Stimulated activated naive CD4-positive, alpha-beta T cell treated with Interleukin-2 at 50 U/mL for 16 hours (primary cell): ENCODE measurements around the gene LCMT1.
A peak's percentile ranks its signal among the peaks of the same experiment; 100 is the strongest.
"Not testable (repeated sequence)": the region's sequence is repeated elsewhere in the genome, so short reads cannot be mapped to it uniquely, and the experiment has no call there.

Source experiments
- DNase-seq: peaks from one replicate; lab custom pipeline; 2025; lab: John Stamatoyannopoulos, UW

LCMT1 gene

GRCh38 chr16:25111403-25112166 lies at the start of gene LCMT1:
TSS of gene LCMT1 (plus strand) at chr16:25111742. CDS start at chr16:25111884, 142 bp downstream.
- DNase-seq, result peak; percentile 92

- no peak for DNase-seq
Observed at GRCh38 chr16:25063102-25063501, 48.4 kb upstream of the LCMT1 start.

- DNase-seq, result no peak
Observed at GRCh38 chr16:25063865-25064264, 47.7 kb upstream of the LCMT1 start.

DNA sequence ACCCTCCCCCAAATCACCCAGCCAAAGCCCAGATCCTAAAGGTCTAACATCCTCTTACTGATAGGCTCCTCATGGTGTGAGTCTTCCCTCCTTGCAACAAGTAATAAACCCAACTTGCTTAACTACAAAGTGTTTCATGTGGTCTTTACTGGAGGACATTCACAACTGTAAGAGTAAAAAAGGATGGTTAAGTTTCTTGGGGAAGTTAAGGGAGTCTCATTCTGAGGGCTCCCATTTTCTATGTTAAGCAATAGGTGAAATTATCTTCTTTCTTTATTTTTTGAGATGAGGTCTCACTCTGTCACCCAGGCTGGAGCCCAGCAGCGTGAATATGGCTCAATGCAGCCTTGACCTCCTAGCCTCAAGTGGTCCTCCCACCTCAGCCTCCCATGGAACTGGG lies 47.3 kb upstream of the LCMT1 start:
- DNase-seq, result not testable (repeated sequence)

GRCh38 chr16:25064937-25065336 lies 46.6 kb upstream of the LCMT1 start:
- DNase-seq, result no peak

DNA sequence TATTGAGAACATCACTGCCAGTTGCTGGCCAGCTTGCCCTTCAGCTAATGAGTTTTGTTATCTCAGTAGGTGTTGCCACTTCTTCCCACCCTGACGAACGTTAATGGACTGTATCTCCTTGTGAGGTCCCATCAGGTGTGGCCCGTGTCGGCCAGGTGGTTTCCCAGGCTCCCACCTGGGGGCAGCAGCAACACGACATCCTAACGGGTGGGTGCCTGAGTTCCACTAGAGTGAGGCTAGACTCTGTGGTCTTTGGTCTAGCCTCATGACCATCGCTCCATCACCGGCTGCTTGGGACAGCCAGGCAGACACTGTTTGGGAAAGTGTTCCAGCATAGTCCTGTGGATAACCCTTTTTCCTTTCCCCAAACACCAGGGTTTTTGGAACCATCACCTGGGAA lies 45.6 kb upstream of the LCMT1 start:
- DNase-seq, result no peak

DNA sequence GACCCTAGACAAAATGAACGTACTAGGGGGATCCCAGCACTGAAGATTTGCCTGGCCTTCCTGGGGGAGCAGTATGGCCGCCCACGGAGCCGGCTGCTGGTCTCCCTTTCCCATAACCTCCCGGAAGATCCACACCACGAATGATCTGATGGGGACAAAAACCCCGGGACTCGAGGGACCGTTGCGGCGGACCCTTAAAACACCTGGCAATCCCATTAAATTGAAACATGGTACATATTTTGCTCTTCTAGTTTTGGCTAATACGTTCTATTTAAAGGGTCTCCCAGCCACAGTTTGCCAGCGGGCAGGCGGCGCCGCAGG lies 45.2 kb upstream of the LCMT1 start:
- no peak for DNase-seq

DNA sequence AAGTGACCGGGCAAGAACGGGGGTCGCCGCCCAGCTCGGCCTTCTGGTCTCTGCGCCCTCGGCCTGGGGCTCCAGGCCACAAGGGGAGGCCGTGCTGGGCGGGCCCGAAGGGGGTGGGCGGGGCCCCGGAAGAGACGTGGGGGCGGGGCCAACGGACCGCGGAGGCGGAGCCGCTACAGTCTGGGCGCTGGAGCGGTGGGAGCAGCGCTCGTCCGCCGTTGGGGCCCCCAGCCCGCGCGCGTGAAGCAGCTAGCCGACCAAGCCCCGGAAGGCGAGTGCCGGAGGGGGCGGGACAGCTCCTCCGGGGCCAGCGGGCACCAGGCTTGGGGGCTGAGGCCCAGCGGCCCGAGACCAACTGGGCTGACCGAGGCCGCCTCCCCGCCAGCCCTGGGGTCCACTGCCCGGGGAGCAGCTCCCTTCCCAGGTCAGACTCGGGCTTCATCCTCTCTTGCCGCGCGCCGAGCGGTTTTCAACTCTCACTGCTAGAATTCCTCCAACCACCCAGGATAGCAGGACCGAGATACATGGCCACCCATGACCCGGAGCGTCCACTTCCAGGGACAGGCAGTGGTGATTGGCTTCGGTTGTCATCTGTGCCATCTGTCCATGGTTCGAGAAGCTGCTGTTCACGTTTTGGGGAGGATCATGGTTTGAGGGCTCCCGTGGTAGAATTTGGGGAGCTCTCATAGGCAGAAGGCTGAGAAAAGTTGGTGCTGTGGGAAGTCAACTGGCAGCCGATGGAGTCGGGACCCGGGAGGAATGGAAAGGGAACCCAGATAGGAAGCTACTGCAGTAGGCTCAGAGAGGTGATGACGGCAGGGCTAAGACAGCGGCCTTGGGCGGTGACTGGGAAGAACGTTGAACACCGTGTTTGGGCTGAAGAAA lies 44.6 kb upstream of the LCMT1 start:
- peak; percentile 72 for DNase-seq

DNA sequence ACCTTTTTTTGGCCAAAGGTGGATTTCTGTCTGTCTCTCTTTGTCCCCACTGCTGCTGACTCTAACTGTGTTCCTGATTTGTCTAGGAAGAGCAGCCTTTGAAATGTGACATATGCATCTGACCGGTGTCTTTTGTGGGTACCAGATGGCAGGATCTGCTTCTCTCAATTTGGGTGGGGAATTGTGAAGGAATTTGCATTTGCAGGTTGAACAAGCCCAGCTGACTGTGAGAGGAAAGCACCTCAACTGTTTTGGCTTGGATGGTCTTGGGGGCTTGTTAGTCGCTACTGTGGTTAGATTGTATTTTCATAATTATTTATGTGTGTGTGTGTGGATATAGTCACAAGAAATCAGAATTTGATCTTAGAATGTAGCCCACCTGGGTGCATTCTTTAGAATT lies 37.7 kb upstream of the LCMT1 start:
- DNase-seq, result no peak

DNA sequence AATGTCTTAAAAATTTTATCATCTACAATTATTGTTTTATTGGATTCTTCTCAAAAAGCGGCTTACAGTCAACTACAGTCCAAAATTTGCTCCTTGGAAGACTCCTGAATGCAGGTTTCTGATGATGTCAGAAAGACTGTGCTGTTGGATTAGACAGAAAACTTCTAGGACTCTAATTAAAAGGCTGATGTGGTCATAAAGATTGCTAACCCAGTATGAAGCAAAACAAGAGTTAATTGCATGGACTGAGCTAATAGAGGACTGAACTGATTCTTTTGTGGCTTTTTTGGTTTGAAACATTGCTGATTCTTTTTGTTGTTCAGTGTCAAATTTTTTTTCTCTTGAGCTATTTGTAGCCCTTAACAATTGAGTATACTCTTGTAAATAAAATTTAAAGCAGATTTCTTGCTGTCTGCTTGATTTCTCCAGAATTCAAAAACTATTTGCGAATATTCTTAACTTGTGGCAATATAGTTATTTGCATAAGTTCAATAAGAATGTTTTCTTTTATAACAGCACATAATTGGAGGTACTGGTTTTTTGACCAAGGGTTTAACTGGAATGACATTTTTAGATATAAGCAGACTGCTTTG lies 33.1 kb upstream of the LCMT1 start:
- DNase-seq, result no peak

- no peak for DNase-seq
Observed at GRCh38 chr16:25079637-25080378, 31.7 kb upstream of the LCMT1 start.

DNA sequence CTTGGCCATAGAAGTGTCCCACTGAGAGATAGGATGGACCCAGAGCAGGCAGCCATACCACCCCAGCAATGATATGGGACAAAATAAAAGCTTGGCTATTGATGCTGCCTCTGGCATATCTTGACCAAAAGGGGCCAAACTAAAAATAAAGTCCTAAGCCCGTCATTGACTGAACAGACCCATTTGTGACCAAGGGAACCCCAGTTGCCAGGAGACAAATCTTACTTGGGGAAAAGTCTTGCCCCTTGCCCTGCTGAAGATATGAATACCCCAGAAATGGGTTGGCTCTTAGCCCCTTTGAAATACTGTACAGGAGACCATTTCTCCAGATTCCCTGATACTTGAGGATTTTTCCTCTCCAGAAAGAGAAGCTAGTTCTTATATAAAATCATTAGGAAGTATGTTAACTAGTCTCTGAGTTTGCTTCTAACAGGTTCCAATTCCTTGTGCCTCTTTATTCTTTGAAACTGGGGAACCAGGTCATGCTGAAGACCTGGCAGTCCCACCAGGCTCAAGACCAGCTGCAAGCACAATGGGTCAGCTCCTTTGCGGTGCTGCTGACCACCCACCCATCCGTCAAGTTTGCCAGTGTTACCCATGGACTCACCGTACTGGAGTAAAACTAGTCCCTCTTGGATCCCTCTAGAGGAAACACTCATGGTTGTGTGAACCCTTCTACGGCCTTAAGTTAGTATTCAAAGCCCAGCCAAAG lies 31.0 kb upstream of the LCMT1 start:
- DNase-seq, result no peak

DNA sequence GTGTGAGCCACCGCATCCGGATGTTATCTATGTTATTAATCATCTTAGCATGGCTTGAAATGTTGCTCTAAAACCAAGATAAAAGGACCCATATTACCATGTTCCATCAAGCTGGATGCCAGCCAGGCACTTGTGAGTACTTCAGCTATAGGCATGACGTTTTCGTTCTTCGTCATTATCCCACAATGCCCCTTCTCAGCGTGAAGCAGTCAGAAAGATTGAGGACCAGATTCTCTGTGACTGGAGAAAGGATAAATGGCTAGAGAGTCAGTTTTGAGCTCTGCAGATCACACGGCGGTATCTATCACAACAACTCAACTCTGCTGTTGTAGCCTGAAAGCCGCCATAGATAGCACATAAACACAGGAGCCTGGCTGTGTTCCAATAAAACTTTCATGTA lies 29.8 kb upstream of the LCMT1 start:
- DNase-seq, result no peak

- DNase-seq, result no peak
Observed at GRCh38 chr16:25083065-25083464, 28.5 kb upstream of the LCMT1 start.

DNA sequence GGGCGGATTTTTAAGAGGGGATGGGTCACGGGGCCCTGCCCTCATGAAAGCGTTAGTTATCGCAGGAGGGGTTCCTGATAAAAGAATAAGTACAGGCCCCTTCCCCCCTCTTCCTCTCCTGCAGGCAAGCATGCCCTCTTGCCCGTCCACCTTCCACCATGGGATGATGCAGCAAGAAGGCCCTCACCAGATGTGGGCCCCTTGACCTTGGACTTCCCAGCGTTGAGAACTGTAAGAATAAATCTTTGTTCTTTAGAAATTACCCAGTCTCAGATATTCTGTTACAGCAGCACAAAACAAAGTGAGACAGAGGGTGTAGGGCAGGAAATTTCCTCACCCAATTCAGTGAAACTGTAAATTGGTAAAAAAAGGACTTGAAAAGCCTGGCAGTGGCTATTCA lies 27.8 kb upstream of the LCMT1 start:
- DNase-seq, result no peak

GRCh38 chr16:25084797-25085196 lies 26.7 kb upstream of the LCMT1 start:
- no peak for DNase-seq

DNA sequence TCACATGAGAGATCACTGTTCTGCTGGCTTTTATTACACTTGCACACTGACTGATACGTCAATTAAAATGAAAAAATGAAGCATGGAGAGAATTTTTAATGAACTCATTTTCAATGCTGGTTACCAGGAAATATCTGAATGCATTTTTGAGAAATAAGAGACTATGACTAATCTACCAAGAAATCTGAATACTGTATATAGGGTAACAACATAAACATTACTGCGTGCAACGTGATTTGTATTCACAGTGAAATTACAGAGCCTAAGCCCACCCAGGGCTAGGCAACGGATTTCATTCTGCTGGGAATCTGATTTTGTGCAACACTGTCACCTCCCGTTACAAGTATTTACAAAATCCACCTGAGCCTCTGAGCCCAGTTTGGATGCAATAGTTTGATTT lies 23.8 kb upstream of the LCMT1 start:
- DNase-seq, result no peak

GRCh38 chr16:25089351-25089750 lies 22.2 kb upstream of the LCMT1 start:
- no peak for DNase-seq

DNA sequence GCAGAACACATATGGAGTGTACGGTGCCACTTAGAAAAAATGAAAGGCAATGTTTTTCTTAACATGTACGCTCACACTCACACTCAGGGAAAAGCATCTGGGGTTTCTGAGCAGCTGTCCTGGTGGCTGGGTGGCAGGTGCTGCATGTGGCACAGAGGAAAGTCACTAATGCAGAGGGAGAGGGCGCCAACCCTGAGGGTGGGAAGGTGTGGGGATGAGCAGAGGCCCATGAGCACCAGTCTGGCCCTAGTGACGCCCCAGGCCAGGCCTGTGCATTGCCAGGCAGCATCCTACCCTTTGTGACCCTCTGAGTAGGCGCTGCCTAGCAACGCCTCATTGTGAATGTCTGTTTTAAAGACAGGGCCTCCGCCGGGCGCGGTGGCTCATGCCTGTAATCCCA lies 19.1 kb upstream of the LCMT1 start:
- DNase-seq, result no peak

- DNase-seq, result no peak
Observed at GRCh38 chr16:25093208-25094061, 18.1 kb upstream of the LCMT1 start.

DNA sequence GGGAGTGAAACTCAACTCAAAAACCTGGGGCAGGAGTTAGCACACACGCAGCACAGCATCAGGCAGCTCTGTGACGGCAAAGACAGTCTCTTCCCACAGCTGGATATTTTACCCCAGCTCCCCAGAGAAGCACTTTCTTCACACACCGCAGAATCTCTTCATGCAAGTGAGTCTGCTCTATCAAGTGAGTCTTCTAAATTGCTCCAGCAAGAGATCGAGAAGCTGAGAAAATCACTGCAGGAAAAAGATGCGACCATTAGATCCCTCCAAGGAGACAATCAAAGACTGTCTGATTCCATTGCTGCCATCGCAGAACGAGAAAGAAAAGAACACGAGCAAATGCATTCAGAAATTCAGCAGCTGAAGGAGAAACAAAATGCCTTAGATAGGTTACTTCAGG lies 16.9 kb upstream of the LCMT1 start:
- no peak for DNase-seq
